ENCODE results near the gene ELMOD1. TPM values are rescaled to one million over a fixed set of nuclear protein-coding genes. Genes with fewer than 3 reads are reported as not detected.

The ELMOD1 gene
- total RNA-seq = under 0.01 and 0.20 TPM in 2 replicates

DNA sequence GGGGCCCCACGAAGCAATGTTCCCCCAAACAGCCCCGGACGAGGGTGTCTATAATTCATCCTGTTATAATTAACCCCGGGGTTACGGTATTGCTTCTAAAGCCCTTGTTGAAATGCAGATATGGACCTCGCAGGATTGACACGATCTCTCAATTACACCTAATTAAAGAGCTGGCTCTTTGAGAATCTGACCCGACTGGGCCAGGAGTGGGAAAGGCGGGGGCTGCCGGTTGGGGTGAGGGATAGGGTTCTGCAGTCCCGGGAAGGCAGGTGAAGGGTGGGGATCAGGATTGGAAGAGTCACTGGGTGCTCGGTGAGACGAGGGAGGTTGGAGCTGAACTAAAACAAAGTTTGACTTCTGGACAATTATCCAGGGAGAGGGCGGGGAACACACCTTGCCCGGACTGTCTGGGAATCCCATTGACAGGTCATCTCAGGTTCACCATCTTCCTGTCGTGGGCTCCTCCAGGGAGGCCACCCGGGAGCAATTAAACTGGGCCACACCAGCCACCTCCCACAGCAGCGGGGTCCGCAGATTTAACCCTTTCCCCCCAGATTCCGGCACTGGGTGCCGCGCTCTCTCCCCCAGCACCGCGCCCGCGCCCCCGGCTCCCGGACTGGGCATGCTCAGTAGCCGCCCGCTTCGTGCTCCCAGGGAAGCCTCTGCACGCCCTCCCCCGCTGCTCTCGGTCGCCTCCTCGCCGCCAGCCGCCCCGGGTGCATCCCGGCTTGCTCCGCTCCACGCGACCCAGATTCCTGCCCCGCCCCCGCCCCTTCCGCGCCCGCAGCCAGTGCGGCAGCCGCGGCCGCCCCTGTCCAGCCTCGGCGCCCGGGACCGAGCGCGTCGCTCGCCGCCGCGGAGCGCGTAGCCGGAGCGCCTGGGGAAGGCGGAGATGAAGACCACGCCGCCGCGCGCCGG lies at the start of gene ELMOD1:
Gene ELMOD1 (plus strand): TSS at position 688 of the 918 bp plus-strand sequence. CDS start 27,043 bp downstream, outside the sequence.

DNA sequence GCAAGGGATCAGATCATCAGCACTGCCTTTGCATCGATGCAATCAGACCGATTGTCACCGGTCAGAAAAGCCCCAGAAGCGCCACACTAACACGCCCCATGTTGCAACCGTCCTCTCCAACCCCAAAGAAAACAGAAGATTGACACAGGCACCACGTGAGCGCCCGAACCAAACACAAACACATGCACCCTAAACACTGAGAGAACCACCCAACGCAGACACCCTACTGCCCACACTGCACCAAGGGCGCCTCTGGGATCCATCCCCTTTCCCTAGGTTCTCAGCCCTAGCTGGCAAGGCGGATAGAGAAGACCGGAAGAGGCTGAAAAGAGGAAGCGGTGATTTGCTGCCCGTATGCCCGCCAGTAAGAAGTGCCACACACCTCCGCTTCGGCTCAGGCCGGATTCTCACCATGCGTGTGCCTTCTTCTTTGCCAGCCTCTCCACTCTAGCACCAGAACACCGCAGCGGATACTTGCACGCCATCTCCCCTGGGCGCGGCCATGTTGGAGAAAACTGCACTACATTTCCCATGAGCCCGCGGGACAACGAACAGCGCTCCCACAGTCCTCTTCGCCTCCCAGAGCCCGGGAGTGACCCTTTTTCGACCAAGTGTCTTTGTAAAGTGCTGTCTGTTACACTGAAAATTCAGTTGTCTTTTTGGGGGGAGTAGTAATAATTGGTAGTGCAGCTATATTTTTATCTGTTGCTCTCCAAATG lies 25.6 kb upstream of the ELMOD1 start, which contains the start of gene ALKBH8:
Gene ALKBH8 (minus strand): TSS at position 517 of the 719 bp plus-strand sequence. CDS start 4,842 bp downstream, outside the sequence.

GRCh38 chr11:107711861-107712755 lies 121.2 kb downstream of the ELMOD1 start, which contains the start of gene SLN:
TSS of gene SLN (minus strand) at chr11:107712056.

Other genes starting within 250 kb of the ELMOD1 start
- 8.1 and 10.4 TPM in 2 replicates for gene CWF19L2, start 133.3 kb upstream of the ELMOD1 start, total RNA-seq
- 4.0 and 7.4 TPM in 2 replicates for gene ALKBH8, start 25.4 kb upstream of the ELMOD1 start, total RNA-seq
- not detected in 2 replicates for gene SLN, start 120.9 kb downstream of the ELMOD1 start, total RNA-seq

All from subcutaneous preadipocyte (primary cell).